BE2C (cell line): ENCODE measurements around the gene GCH1.
A peak's percentile ranks its signal among the peaks of the same experiment; 100 is the strongest.
"Not testable (repeated sequence)": the region's sequence is repeated elsewhere in the genome, so short reads cannot be mapped to it uniquely, and the experiment has no call there.

Source experiments
- DNase-seq: peaks from one replicate; pipeline ENCODE4 v3.0.0-alpha.2; 2020
- H3K27me3 ChIP-seq: fragments of 250-450 bp; sonication (Bioruptor Pico); 2 replicates; pipeline ENCODE4 v1.5.1; 2020; ENCODE audit warnings: mild to moderate bottlenecking
- H3K36me3 ChIP-seq: fragments of 250-450 bp; sonication (Bioruptor Pico); 2 replicates; pipeline ENCODE4 v1.5.1; 2020; ENCODE audit warnings: mild to moderate bottlenecking
- H3K4me1 ChIP-seq: fragments of 250-450 bp; sonication (Bioruptor Pico); 2 replicates; pipeline ENCODE4 v1.5.1; 2020
- H3K4me3 ChIP-seq: 2 replicates; pipeline ENCODE4 v1.5.1; 2011; ENCODE audit warnings: low read depth, low read length
- H3K9me3 ChIP-seq: fragments of 250-450 bp; sonication (Bioruptor Pico); 2 replicates; pipeline ENCODE4 v1.5.1; 2020
- CTCF ChIP-seq: IDR thresholded peaks from 2 replicates; pipeline ENCODE4 v1.5.1; 2012; ENCODE audit warnings: mild to moderate bottlenecking, low read depth, low read length

Gene GCH1

GRCh38 chr14:54918427-54918826, 15.8 kb upstream of the GCH1 start:
- TF ChIP-seq CTCF: no peak
- DNase-seq: no peak
- H3K9me3 ChIP-seq: no peaks in the 10 kb centered on the region
- no peaks in the 10 kb centered on the region for H3K27me3 ChIP-seq
- H3K36me3 ChIP-seq: no peaks in the 10 kb centered on the region
- H3K4me3 ChIP-seq: no peak overlapping the region
- peaks cover 3% of the 10 kb centered on the region; the same call in 1 of the 2 replicates for H3K4me1 ChIP-seq

- Histone ChIP-seq H3K4me3 (no peak overlapping the region), H3K36me3 (no peaks in the 10 kb centered on the region), H3K27me3 (no peaks in the 10 kb centered on the region), H3K4me1 (no peaks in the 10 kb centered on the region), H3K9me3 (no peaks in the 10 kb centered on the region)
- DNase-seq: no peak
- TF ChIP-seq CTCF: no peak
Observed at GRCh38 chr14:54916101-54916500, 13.5 kb upstream of the GCH1 start.

DNA sequence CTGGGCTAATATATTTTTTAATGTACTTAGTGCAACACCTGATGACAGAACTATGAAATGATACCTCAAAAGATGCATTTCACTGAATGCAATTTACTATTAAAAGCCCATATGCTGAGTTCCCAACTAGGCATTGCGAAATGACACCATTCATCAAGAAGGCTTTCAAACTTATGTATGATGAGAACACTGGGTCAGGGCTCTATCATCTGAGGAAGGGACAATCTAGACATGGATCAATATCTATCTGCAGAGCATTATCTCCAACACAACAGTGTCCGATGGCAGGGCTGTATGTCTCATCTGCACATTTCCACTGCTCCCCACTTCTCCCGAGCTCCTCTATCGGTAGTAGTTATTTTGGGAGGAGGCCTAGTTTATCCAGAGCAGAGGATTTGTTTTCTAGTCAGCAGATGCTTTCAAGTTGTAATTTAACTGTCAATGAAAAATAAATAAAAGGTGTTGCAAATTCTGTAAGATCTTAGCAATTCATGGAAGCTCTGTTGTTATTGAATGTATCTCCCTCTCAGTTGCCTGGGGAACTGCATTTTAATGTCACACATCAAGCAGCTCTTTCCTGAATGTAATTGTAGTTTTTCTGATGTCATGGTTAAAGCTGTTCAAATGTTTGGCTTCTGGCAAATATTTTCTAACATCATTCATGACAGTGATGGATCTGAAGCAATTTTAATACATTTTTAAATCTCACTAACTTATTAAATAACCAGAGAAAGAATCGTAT, 7.4 kb upstream of the GCH1 start:
- H3K4me3 ChIP-seq: no peak overlapping the region
- H3K27me3 ChIP-seq: no peaks in the 10 kb centered on the region
- no peak for TF ChIP-seq CTCF
- no peaks in the 10 kb centered on the region for H3K9me3 ChIP-seq
- H3K4me1 ChIP-seq: no peaks in the 10 kb centered on the region
- no peaks in the 10 kb centered on the region for H3K36me3 ChIP-seq
- no peak for DNase-seq

- not testable (repeated sequence) for H3K36me3 ChIP-seq, H3K27me3 ChIP-seq, H3K9me3 ChIP-seq, H3K4me1 ChIP-seq, DNase-seq, H3K4me3 ChIP-seq
Observed at GRCh38 chr14:54908973-54909372, 6.3 kb upstream of the GCH1 start.

DNA sequence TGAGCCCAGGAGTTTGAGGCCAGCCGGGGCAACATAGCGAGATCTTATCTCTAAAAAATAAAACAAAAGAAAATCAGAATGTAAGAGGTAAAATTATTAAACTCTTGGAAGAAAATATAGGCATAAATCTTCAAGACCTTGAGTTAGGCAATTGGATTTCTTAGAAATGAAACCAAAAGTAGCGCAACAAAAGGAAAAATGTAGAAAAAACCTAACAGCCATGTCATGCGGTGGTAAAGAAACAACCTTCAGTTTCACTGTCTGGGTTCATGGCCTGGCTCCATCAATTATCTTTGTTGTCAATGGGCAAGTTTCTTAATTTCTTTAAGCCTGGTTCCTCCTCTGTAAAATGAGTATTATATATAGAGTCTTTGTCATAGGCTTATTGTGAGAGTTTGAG, 5.6 kb upstream of the GCH1 start:
- Histone ChIP-seq H3K4me3 (no peak overlapping the region), H3K36me3 (no peaks in the 10 kb centered on the region), H3K27me3 (no peaks in the 10 kb centered on the region), H3K4me1 (no peaks in the 10 kb centered on the region), H3K9me3 (no peaks in the 10 kb centered on the region)
- TF ChIP-seq CTCF: no peak
- DNase-seq: no peak

DNA sequence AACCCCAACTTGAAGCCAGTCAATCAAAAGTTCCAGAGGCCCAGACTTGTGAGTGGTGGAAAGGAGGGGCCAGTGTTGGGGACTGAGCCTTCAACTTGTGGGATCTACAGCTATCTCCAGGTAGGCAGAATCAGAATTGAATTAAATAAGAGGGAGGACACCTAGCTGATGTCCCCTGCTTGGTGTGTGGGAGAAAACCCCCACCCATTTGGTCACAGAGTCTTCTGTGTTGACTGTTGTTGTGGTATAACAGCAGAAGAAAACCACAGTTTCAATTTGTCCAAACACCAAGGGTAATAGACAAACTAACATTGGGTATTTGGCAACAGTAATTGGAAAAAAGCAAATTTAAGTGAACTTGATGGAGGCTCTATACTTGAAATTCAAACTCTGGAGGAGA, 3.4 kb upstream of the GCH1 start:
- Histone ChIP-seq H3K9me3 (no peaks in the 10 kb centered on the region), H3K4me1 (peaks cover under 1% of the 10 kb centered on the region; the same call in 1 of the 2 replicates), H3K36me3 (no peaks in the 10 kb centered on the region), H3K4me3 (no peak overlapping the region), H3K27me3 (no peaks in the 10 kb centered on the region)
- no peak for TF ChIP-seq CTCF
- no peak for DNase-seq

DNA sequence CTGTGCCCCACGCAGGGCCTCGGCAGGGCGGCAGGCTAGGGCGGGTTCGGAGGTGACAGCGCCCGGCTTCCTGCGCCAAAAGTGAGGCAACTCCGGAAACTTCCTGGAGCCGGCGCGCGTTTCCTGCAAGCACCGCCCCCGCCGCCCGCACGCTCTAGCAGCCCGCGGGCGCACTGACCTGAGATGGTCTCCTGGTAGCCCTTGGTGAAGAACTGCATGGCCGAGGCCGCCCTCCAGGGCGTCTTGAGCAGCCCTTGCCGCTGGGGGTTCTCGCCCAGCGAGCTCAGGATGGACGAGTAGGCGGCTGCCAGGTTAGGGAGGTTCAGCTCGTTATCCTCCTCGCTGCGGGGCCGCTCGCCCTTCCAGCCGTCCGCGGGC, 494 bp downstream of the GCH1 start:
- DNase-seq: peak; percentile 70
- no peaks in the 10 kb centered on the region for H3K27me3 ChIP-seq
- H3K9me3 ChIP-seq: no peaks in the 10 kb centered on the region
- peak overlapping the region; percentile 94 for H3K4me3 ChIP-seq
- no peak; the same call in 1 of the 2 replicates for TF ChIP-seq CTCF
- H3K4me1 ChIP-seq: peaks cover 4% of the 10 kb centered on the region; the same call in 1 of the 2 replicates
- no peaks in the 10 kb centered on the region for H3K36me3 ChIP-seq
